AG04450 (cell line): ENCODE data around the gene GRM8. TPM values are rescaled to one million over a fixed set of nuclear protein-coding genes. Genes with fewer than 3 reads are reported as not detected.
"Not testable (repeated sequence)": the region's sequence is repeated elsewhere in the genome, so short reads cannot be mapped to it uniquely, and the experiment has no call there.

Source experiments
- CTCF ChIA-PET: fragments of 300-600, 350-600 bp; formaldehyde crosslinking; extraction: SDS; loops from one replicate; lab custom pipeline; 2022; ENCODE audit warnings: antibody characterized with exemption, inconsistent platforms; lab: Charles Lee
- POLR2A ChIA-PET: fragments of 350-600 bp; formaldehyde crosslinking; extraction: SDS; loops from one replicate; lab custom pipeline; 2021; ENCODE audit warnings: antibody characterized with exemption, inconsistent platforms; lab: Yijun Ruan, JAX
- DNase-seq: peaks from one replicate; pipeline ENCODE4 v3.0.0-alpha.2; 2011; ENCODE audit warnings: low read depth, low spot score
- H3K27ac ChIP-seq: one replicate; pipeline ENCODE4 v1.5.1; 2012; ENCODE audit warnings: low read depth, low read length, control low read depth
- H3K27me3 ChIP-seq: one replicate; pipeline ENCODE4 v1.6.0; 2012; ENCODE audit warnings: low read length; ENCODE audit not compliant: control insufficient read depth, insufficient read depth
- H3K4me3 ChIP-seq: 2 replicates; pipeline ENCODE4 v1.5.1; 2011; ENCODE audit warnings: mild to moderate bottlenecking, low read depth, low read length, control low read depth
- H3K9me3 ChIP-seq: 2 replicates; pipeline ENCODE4 v1.5.1; 2012; ENCODE audit warnings: low read length; ENCODE audit not compliant: control insufficient read depth, insufficient read depth
- polyA plus RNA-seq: library from polyadenylated mRNA; depleted of rRNA; stranded (reverse); fragments of >200 nt; gene quantifications from 2 replicates; pipeline ENCODE4 v1.2.3, GENCODE V29; 2011
- TF ChIP-seq, protein P1 (sequence below): IDR thresholded peaks from 2 replicates; pipeline ENCODE4 v1.5.1; 2011; ENCODE audit warnings: low read depth, low read length, control low read depth, inconsistent platforms

The GRM8 gene
- polyA plus RNA-seq, 1 experiment: not detected

DNA sequence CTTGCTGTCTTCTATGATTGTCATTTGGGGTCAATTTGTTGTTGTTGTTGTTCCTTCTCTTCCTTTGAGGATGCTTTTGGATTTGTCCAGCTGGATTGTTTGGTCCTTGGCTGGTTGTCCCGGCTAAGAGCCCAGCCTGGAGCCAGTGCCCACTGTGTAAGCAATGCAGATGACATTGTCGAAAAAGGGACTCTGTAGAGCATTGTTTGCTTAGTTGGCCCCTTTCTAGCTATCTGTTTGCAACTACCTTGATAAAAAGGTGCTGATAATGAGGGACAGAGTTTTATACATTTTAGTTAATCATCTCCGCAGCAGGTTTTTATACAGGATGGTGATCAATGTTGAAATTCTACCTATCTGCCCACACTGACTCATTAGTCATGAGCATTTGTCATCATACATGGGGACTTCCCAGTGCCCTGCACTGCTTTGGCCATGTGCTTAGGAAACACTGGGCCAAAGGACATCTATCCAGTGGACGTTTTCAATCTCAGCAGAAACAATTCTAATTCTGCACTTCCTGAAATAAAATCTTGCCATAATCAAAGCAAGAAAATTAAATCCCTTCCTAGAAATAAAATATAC lies 311.9 kb downstream of the GRM8 start:
- CTCF ChIA-PET: no interaction called here

DNA sequence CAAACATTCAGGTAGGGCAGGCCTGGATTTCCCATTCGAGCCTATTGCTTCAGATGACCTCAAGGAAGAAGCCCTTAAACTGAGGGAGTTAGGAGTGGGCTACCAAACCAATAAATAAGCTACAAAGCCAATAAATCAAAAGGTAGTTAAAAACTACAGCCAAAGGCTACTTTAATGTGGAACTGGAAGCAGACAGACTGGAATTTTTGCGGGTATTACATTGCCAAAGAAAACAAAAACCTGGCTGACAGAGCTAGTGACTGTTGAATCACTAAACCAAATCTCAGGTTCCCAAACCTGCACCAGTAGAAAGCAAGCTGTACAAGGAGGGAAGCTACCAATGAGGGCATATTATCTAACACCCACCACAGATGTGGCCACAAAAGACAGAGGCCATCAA lies 315.6 kb downstream of the GRM8 start:
- H3K4me3 ChIP-seq: no peak overlapping the region
- ChIA-PET CTCF (no interaction called here), POLR2A (no interaction called here)
- H3K9me3 ChIP-seq: peaks cover 10% of the 10 kb centered on the region
- DNase-seq: no peak
- TF ChIP-seq, protein P1, sequence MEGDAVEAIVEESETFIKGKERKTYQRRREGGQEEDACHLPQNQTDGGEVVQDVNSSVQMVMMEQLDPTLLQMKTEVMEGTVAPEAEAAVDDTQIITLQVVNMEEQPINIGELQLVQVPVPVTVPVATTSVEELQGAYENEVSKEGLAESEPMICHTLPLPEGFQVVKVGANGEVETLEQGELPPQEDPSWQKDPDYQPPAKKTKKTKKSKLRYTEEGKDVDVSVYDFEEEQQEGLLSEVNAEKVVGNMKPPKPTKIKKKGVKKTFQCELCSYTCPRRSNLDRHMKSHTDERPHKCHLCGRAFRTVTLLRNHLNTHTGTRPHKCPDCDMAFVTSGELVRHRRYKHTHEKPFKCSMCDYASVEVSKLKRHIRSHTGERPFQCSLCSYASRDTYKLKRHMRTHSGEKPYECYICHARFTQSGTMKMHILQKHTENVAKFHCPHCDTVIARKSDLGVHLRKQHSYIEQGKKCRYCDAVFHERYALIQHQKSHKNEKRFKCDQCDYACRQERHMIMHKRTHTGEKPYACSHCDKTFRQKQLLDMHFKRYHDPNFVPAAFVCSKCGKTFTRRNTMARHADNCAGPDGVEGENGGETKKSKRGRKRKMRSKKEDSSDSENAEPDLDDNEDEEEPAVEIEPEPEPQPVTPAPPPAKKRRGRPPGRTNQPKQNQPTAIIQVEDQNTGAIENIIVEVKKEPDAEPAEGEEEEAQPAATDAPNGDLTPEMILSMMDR: no peak
- H3K27me3 ChIP-seq: no peaks in the 10 kb centered on the region
- H3K27ac ChIP-seq: no peak overlapping the region

More for the DNA sequence above, 311.9 kb downstream of the GRM8 start:
- TF ChIP-seq, protein P1: no peak
- Histone ChIP-seq H3K27me3 (no peaks in the 10 kb centered on the region), H3K27ac (no peak overlapping the region), H3K9me3 (peaks cover 13% of the 10 kb centered on the region), H3K4me3 (no peak overlapping the region)
- DNase-seq: no peak
- POLR2A ChIA-PET: no interaction called here

DNA sequence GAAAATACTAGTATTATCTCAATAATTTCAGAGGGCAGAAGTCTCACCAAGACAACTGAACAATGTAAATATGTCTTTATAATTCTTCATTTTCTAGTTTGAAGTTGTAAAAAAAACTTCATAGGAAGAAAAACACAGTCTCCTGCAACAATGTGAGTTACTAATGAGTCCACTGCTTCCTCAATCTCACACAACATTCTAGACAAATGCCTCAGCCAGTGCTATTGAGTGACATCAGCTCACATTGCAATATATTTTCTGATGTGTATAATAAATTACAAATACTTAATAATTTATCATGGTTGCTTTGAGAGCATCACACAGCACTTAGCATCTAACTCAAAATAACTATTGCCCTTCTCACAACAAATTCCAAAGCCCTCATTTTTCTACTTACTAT lies 321.2 kb downstream of the GRM8 start:
- DNase-seq: no peak
- H3K27ac ChIP-seq: no peak overlapping the region
- CTCF ChIA-PET: no interaction called here
- H3K9me3 ChIP-seq: peaks cover 3% of the 10 kb centered on the region
- POLR2A ChIA-PET: no interaction called here
- no peak overlapping the region for H3K4me3 ChIP-seq
- H3K27me3 ChIP-seq: no peaks in the 10 kb centered on the region
- TF ChIP-seq, protein P1: no peak

DNA sequence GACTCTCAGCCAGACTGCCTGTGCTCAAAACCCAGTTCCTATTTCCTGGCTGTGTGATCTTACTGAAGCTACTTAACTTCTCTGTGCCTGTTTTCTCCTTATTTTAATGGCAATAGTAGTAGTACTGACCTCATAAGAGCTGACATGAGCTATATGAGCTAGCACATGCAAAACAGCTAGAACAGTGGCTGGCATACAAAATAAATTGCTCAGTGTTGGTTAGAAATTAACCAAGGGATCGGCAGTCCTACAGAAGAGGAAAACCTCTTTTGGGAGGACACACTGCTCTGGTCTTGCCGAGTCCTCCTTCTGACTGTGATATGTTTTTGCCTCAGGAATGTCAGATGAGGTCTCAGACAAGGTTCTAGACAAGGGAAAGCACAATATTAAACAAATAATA lies 322.6 kb downstream of the GRM8 start:
- ChIA-PET CTCF (no interaction called here), POLR2A (no interaction called here)
- H3K27me3 ChIP-seq: no peaks in the 10 kb centered on the region
- H3K9me3 ChIP-seq: peaks cover 3% of the 10 kb centered on the region; the same call in 1 of the 2 replicates
- DNase-seq: no peak
- H3K4me3 ChIP-seq: no peak overlapping the region
- H3K27ac ChIP-seq: no peak overlapping the region
- TF ChIP-seq, protein P1: no peak

DNA sequence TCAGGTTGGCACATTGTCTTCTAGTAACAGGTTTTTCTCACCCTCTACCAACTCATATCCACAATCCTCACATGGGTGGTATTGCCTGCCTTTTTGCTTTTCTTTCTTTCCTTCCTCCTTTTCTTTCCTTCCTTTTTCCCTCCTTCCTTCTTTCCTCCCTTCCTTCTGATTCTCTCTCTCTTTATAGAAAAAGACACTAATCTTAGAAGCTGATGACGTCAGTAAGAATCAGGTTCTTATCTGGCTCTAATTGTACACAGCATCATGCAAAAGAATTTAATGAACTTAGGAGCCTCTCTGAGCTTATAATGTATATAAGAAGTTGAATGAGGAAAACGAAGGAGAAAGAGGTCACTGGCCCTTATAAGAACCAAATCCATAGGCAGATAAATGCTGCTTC lies 328.3 kb downstream of the GRM8 start:
- H3K9me3 ChIP-seq: peaks cover 3% of the 10 kb centered on the region
- CTCF ChIA-PET: no interaction called here
- H3K27me3 ChIP-seq: no peaks in the 10 kb centered on the region
- POLR2A ChIA-PET: no interaction called here
- TF ChIP-seq, protein P1: no peak
- no peak for DNase-seq
- no peak overlapping the region for H3K4me3 ChIP-seq
- H3K27ac ChIP-seq: no peak overlapping the region

DNA sequence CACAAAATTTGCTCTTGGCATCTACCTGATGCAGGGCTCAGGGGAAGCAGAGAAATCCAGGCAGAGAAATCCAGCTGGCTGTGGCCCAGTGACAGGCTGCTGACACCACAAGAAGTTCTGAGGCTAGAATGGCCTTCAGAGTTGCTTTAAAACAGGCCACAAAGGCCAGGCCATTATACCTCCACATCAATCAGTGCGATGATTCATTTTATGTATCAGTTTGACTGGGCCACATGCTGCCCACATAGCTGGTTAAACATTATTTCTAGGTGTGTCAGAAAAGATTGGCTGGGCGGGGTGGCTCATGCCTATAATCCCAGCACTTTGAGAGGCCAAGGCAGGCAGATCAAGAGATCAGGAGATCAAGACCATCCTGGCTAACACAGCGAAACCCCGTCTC lies 341.1 kb downstream of the GRM8 start:
- H3K27ac ChIP-seq, CTCF ChIA-PET, DNase-seq, H3K4me3 ChIP-seq, H3K27me3 ChIP-seq, H3K9me3 ChIP-seq, POLR2A ChIA-PET: not testable (repeated sequence)

DNA sequence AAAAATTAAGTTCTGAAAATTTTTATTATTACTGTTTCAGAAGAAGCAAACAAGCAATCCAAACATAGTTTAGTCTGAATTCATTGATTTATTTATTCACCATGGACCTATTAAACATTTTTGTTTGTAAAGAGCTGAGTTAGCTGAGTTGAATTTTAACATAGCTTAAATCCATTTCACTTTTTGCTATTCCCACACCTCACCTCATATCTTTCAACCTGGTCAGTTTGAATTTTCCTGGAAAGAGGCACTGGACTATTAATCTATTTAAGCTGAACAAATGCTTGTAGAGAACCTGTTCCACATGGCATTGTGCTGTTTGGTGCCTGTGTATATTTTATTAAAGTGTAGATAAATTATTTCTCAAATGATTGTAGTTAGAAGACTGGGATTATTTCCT lies 344.2 kb downstream of the GRM8 start:
- CTCF ChIA-PET, DNase-seq, H3K9me3 ChIP-seq, POLR2A ChIA-PET, H3K27me3 ChIP-seq, H3K27ac ChIP-seq, H3K4me3 ChIP-seq: not testable (repeated sequence)

DNA sequence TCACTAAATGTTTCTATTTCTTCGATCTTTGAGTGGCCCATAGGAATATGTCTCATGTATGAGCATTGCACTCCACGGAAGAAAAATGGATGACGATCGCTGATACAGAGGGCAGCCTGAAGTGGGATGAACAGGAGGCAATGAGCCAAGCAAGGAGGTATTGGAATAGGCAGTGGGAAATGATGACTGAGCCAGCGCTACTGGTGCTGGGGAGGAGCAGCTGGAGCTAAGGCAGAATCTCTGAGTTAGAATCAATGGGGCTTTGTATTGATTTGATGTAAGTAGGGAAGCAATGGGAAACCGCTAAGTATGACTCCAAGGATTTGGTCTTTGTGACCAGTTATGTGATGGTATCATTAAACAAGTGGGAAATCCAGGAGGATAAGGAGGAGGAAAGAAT lies 345.1 kb downstream of the GRM8 start:
- H3K9me3 ChIP-seq, CTCF ChIA-PET, DNase-seq, POLR2A ChIA-PET, H3K27ac ChIP-seq, H3K27me3 ChIP-seq, H3K4me3 ChIP-seq: not testable (repeated sequence)
